PC-3 (cell line): Measurements from ENCODE around the gene ACAN.

Source experiments
- EZH2 ChIP-seq: fragments of 300-600 bp; sonication (generic); IDR thresholded peaks from one replicate; pipeline ENCODE4 v1.6.1; 2017; ENCODE audit warnings: antibody characterized with exemption, mild to moderate bottlenecking, low read length; ENCODE audit not compliant: unreplicated experiment
- TF ChIP-seq, protein P1 (sequence below): fragments of 300-600 bp; sonication (generic); conservative IDR thresholded peaks from 2 replicates; pipeline ENCODE4 v1.5.1; 2017; ENCODE audit warnings: antibody characterized with exemption, low read depth, mild to moderate bottlenecking, low read length

GRCh38 chr15:88912500-88912921 is 109.3 kb downstream of the ACAN start:
- TF ChIP-seq, protein P1, sequence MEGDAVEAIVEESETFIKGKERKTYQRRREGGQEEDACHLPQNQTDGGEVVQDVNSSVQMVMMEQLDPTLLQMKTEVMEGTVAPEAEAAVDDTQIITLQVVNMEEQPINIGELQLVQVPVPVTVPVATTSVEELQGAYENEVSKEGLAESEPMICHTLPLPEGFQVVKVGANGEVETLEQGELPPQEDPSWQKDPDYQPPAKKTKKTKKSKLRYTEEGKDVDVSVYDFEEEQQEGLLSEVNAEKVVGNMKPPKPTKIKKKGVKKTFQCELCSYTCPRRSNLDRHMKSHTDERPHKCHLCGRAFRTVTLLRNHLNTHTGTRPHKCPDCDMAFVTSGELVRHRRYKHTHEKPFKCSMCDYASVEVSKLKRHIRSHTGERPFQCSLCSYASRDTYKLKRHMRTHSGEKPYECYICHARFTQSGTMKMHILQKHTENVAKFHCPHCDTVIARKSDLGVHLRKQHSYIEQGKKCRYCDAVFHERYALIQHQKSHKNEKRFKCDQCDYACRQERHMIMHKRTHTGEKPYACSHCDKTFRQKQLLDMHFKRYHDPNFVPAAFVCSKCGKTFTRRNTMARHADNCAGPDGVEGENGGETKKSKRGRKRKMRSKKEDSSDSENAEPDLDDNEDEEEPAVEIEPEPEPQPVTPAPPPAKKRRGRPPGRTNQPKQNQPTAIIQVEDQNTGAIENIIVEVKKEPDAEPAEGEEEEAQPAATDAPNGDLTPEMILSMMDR = no peak
- TF ChIP-seq EZH2 = no peak
